Common myeloid progenitor, CD34-positive (primary cell): ENCODE measurements around the gene NXF3.

Experiments used
- CTCF ChIA-PET: fragments of 350-600 bp; sonication (Branson Sonifier 250); formaldehyde crosslinking; loops from one replicate; lab custom pipeline; 2021; ENCODE audit warnings: antibody characterized with exemption; lab: Charles Lee
- POLR2A ChIA-PET: fragments of 350-600 bp; sonication (Branson Sonifier 250); formaldehyde crosslinking; loops from one replicate; lab custom pipeline; 2021; ENCODE audit warnings: antibody characterized with exemption; lab: Charles Lee
- DNase-seq, 3 donors: peaks; one replicate each; pipeline versions ENCODE4 v3.0.0 to v3.0.0-alpha.2; 2013
- H3K27ac ChIP-seq, 2 experiments: 1 replicate in 1 of 2; 2 replicates in 1 of 2; pipeline ENCODE4 v1.7.0; 2013; ENCODE audit warnings: inconsistent platforms in 2 of 2, low read length in 2 of 2, mild to moderate bottlenecking in 2 of 2, low read depth in 1 of 2, moderate library complexity in 1 of 2; ENCODE audit not compliant: severe bottlenecking in 2 of 2, insufficient read depth in 1 of 2, poor library complexity in 1 of 2
- H3K27me3 ChIP-seq, 5 experiments: replicated peaks in 2 of 5; 1 replicate in 3 of 5; 2 replicates in 2 of 5; pipeline versions ENCODE4 v1.6.1 to v1.7.0; 2013; ENCODE audit warnings: low read length in 4 of 5, mild to moderate bottlenecking in 2 of 5, moderate library complexity in 2 of 5, inconsistent platforms in 1 of 5; ENCODE audit not compliant: insufficient read depth in 5 of 5, control insufficient read depth in 4 of 5
- H3K36me3 ChIP-seq, 4 experiments: 1 replicate in 2 of 4; 2 replicates in 2 of 4; pipeline versions ENCODE4 v1.6.1 to v1.7.0; 2013; ENCODE audit warnings: low read length in 3 of 4, control low read depth in 1 of 4, mild to moderate bottlenecking in 1 of 4; ENCODE audit not compliant: control insufficient read depth in 4 of 4, insufficient read depth in 4 of 4
- H3K4me1 ChIP-seq, 4 experiments: 1 replicate in 3 of 4; 2 replicates in 1 of 4; pipeline versions ENCODE4 v1.6.1 to v1.7.1; 2013; ENCODE audit warnings: low read length in 3 of 4, mild to moderate bottlenecking in 3 of 4, control low read depth in 1 of 4, inconsistent platforms in 1 of 4, moderate library complexity in 1 of 4; ENCODE audit not compliant: control insufficient read depth in 4 of 4, insufficient read depth in 4 of 4; ENCODE audit errors: control extremely low read depth in 1 of 4
- H3K4me3 ChIP-seq, 7 experiments: 1 replicate in 4 of 7; 2 replicates in 3 of 7; pipeline versions ENCODE4 v1.5.1 to v1.7.0; 2013; ENCODE audit warnings: mild to moderate bottlenecking in 7 of 7, low read length in 6 of 7, moderate library complexity in 6 of 7, inconsistent platforms in 2 of 7, low read depth in 2 of 7, control low read depth in 1 of 7; ENCODE audit not compliant: insufficient read depth in 4 of 7, control insufficient read depth in 1 of 7; ENCODE audit errors: extremely low read depth in 1 of 7
- H3K9me3 ChIP-seq, 5 experiments: 1 replicate in 4 of 5; 2 replicates in 1 of 5; pipeline versions ENCODE4 v1.6.1 to v1.7.1; 2013; ENCODE audit warnings: low read length in 4 of 5, mild to moderate bottlenecking in 2 of 5, inconsistent platforms in 1 of 5, low read depth in 1 of 5, moderate library complexity in 1 of 5; ENCODE audit not compliant: control insufficient read depth in 4 of 5, insufficient read depth in 2 of 5; ENCODE audit errors: control extremely low read depth in 1 of 5
- WGBS: methylation state at CpG from one replicate; pipeline ENCODE4 v1.1.5; 2013; ENCODE audit not compliant: insufficient coverage; 5-methylcytosine and 5-hydroxymethylcytosine counted together

Gene NXF3

DNA sequence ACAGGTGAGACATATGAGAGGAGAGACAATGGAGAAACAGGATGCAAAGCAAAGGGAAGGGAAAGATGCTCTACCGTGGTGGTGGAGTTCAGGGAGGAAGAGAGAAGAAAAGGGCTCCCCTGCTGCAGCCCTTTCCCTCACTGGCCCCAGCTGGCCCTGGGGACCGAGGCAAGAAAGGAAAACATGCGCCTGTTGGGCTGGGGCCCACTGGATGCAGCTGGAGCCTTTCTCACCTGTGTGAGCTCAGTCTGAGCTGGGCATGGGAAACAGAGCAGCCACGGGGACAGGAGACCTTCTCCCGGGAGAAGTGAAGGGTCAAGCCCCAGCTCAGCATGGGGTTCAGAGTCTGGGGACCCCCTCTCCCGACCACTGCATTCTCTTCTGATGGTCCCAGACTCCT lies 11.9 kb downstream of the NXF3 start:
- Histone ChIP-seq H3K4me3 (no peak overlapping the region), H3K9me3 (no peaks in the 10 kb centered on the region), H3K27ac (no peak overlapping the region), H3K36me3 (no peaks in the 10 kb centered on the region), H3K4me1 (no peaks in the 10 kb centered on the region), H3K27me3 (peaks cover 0 to 26% (median 0%) of the 10 kb centered on the region in 5 experiments)
- whole genome bisulfite sequencing: 82% methylated on average over 6 of the region's 6 CpGs
- no peak for DNase-seq
- ChIA-PET POLR2A (no interaction called here), CTCF (no interaction called here)

DNA sequence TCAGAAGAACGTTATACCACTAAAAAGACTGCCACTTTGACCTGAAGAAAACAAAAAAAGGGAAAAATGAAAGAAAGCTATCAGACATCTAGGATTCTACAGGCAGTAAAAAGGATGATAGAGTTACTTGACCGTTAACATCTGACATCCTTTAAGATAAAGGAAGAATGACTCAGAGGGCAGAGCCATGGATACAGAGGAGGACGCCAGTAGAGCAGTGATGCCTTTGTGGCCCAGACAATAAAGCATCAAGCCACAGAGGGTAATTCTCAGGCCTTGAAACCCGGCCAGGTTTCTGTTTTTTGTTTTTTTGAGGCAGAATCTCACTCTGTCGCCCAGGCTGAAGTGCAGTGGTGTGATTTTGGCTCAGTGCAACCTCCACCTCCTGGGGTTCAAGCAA lies 19.5 kb downstream of the NXF3 start:
- peaks cover 0 to 3% (median 0%) of the 10 kb centered on the region in 5 experiments for H3K27me3 ChIP-seq
- 63% methylated on average over 4 of the region's 5 CpGs for WGBS
- ChIA-PET POLR2A (no interaction called here), CTCF (no interaction called here)
- no peak overlapping the region for H3K27ac ChIP-seq
- H3K4me1 ChIP-seq: no peaks in the 10 kb centered on the region
- no peak for DNase-seq
- no peak overlapping the region for H3K4me3 ChIP-seq
- H3K9me3 ChIP-seq: no peaks in the 10 kb centered on the region
- no peaks in the 10 kb centered on the region for H3K36me3 ChIP-seq

DNA sequence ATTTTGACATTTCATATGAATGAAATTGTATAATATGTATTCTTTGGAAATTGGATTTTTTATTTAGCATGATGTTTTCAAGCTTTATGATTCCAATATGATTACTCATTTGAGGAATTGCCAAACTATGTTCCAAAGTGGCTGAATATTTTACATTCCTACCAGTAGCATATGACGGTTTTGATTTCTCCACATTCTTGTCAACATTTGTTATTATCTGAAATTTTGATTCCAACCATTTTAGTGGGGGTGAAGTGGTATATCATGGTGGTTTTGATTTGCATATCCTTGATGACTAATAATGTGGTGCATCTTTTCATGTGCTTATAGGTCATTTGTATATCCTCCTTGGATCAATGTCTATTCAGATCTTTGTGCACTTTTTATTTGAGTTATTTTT lies 26.3 kb downstream of the NXF3 start:
- no CpG with 5 or more reads among the region's 1 CpG for WGBS

DNA sequence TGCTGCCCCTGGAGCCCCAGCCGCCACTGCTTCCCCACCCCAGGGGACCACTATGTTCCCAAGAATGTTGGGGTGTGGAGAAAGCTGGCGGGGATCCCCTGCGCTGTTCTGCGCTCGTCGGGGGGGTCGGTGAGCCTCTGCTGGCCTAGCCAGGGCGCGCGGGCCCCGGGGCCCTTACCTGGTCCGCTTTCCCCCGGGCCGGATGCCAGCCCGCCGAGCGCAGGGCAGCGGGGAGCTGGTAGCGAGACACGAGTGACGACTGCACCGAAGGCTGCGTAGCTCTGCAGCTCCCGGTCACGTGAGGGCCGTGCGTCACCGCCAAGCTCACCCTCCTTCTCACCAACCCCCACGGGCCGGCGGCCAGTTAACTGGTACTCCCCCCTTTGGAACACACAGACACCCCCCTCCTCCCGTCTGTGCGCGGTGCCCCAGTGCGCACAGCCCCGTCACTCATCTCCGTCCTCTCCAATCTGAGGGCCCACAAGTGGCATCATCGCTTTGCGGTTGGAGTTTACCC lies 29.0 kb downstream of the NXF3 start, which contains the start of gene BEX1:
Gene BEX1 (minus strand): TSS at position 254 of the 517 bp plus-strand sequence. CDS start 897 bp downstream, outside the sequence.
- Histone ChIP-seq H3K36me3 (no peaks in the 10 kb centered on the region), H3K4me1 (peaks cover 0 to 10% (median 2%) of the 10 kb centered on the region in 4 experiments), H3K27me3 (peaks cover 0 to 7% (median 0%) of the 10 kb centered on the region in 5 experiments), H3K27ac (no peak within 1 kb of the TSS), H3K9me3 (no peaks in the 10 kb centered on the region), H3K4me3 (peak within 1 kb of the TSS; percentile 20 to 64 (median 54))
- WGBS: 31% methylated on average over 30 of the region's 39 CpGs
- ChIA-PET POLR2A (interaction anchor here (0.6 kb wide), 1 partner anchor 60 kb away, joined by 8 read pairs; no protein-coding TSS in a partner anchor), CTCF (no interaction called here)
- peak; percentile 73 to 91 (median 77) for DNase-seq

More for the DNA sequence above, 26.3 kb downstream of the NXF3 start:
- no peak for DNase-seq
- Histone ChIP-seq H3K9me3 (no peaks in the 10 kb centered on the region), H3K4me3 (no peak overlapping the region), H3K27ac (no peak overlapping the region), H3K4me1 (peaks cover 0 to 10% (median 2%) of the 10 kb centered on the region in 4 experiments), H3K36me3 (no peaks in the 10 kb centered on the region), H3K27me3 (peaks cover 0 to 7% (median 0%) of the 10 kb centered on the region in 5 experiments)
- POLR2A ChIA-PET: no interaction called here
- CTCF ChIA-PET: no interaction called here

DNA sequence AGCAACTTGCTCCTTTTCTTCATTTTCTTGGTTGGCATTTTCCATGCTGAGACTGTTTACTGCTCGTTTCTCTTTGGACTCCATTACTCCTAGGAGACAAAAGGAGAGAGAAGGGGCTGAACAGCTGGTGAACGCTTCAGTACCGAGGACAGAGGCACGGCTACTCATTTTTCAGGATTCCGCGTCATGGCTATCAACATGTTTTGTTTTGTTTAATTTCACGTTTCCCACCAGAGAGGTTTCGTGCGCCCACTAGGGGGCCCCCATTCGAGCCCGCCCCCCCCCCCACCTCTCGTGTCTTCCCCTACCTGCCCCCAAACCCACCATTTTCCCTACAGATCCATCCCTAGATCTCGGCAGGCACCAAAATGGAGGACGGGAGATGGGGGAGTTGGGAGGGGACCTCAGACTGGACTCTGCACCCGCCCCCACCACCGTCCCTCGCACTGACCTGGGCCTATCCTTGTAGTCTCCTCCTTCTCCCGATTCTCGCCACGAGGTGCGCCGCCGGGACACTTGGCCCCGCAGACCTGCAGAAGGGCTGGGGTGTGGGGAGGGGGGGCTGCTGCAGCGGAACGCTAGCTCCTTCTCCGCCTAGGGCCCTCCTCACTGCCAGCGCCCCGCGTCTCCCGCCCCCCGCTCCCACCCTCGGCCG lies 29.6 kb downstream of the NXF3 start:
- 23% methylated on average over 9 of the region's 34 CpGs for WGBS
- Histone ChIP-seq H3K4me3 (peak overlapping the region in 6 of 7 experiments; percentile 42 to 64 (median 55)), H3K36me3 (no peaks in the 10 kb centered on the region), H3K9me3 (no peaks in the 10 kb centered on the region), H3K4me1 (peaks cover 0 to 10% (median 2%) of the 10 kb centered on the region in 4 experiments), H3K27me3 (peaks cover 0 to 7% (median 0%) of the 10 kb centered on the region in 5 experiments), H3K27ac (no peak overlapping the region)
- ChIA-PET POLR2A (no interaction called here), CTCF (no interaction called here)
- peak; percentile 25 to 68 (median 62) for DNase-seq

DNA sequence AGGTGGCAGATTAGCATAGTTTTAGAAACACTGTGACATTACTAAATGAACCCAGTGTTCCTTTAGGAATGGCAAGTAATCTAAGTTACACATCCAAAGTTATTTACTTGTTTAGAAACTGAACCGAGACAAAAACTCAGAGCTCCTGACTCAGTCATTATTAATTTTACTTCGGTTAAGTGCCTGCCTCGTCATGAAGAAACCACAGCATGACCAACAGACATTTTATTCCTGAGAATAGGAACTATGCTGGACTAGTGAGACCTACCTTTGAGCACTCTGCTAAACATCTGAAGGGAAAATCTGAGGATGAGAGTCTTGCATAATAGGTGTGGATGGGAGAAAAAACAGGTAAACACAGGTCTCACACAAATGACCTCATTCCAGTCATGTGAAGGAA lies 31.5 kb downstream of the NXF3 start:
- POLR2A ChIA-PET: interaction anchor here (0.6 kb wide), 1 partner anchor 192 kb away, joined by 4 read pairs; no protein-coding TSS in a partner anchor
- Histone ChIP-seq H3K4me1 (peaks cover 0 to 10% (median 2%) of the 10 kb centered on the region in 4 experiments), H3K27ac (no peak overlapping the region), H3K27me3 (peaks cover 0 to 7% (median 2%) of the 10 kb centered on the region in 5 experiments), H3K36me3 (no peaks in the 10 kb centered on the region), H3K9me3 (no peaks in the 10 kb centered on the region), H3K4me3 (no peak overlapping the region)
- no peak for DNase-seq
- 71% methylated on average over 3 of the region's 3 CpGs for WGBS
- CTCF ChIA-PET: no interaction called here

DNA sequence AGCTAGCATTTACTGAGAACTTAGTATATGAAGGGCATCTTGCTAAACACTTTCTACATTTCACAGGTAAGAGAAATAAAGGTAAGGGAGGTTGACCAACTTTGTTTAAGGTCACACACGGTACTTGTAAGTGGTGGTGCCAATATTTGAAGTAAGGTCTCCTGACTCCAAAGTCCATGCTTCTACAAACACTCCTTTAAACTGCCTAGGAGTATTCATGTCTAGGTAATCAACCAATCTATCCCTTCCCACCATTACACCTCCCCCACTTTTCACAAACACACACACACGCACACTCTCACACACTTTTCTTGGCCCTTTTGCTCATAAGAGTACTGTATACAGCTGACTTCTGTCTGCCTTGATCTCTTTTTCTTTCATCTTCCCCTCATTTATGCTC lies 36.0 kb downstream of the NXF3 start:
- no peak overlapping the region for H3K27ac ChIP-seq
- no peaks in the 10 kb centered on the region for H3K9me3 ChIP-seq
- H3K36me3 ChIP-seq: no peaks in the 10 kb centered on the region
- no peak overlapping the region for H3K4me3 ChIP-seq
- DNase-seq: no peak
- POLR2A ChIA-PET: no interaction called here
- CTCF ChIA-PET: no interaction called here
- no peaks in the 10 kb centered on the region for H3K4me1 ChIP-seq
- WGBS: 75% methylated on average over 1 of the region's 2 CpGs
- H3K27me3 ChIP-seq: peaks cover 0 to 2% (median 0%) of the 10 kb centered on the region in 5 experiments
